NCI-H1694 treated with DMSO at 0.1 percent for 48 hours (cell line): Measurements from ENCODE around the gene ATP2B2.

ENCODE experiments used
- DNase-seq: peaks from one replicate; lab custom pipeline; 2025; lab: John Stamatoyannopoulos, UW

The ATP2B2 gene

GRCh38 chr3:10510743-10511432, 5.5 kb upstream of the ATP2B2 start:
- no peak for DNase-seq

GRCh38 chr3:10510086-10510742, 4.8 kb upstream of the ATP2B2 start:
- DNase-seq: no peak

DNA sequence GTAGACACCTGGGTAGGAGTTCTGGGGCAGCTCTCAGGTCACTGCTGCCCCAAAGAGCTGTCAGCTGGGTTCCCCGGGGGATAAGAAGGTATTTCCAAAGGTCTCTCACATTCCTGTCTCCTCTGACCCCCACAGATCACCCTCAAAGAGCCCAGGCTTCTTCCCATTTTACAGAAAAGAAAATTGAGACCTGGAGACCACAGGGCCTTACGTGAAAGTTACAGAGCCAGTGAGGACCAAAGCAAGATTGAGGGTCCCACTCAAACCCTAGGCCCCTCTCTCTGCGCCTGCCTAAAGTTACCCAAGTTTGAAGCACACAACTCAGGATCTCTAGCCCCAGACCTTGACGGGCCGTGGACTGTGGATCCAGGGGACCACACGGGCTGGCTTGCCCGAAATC, 3.9 kb upstream of the ATP2B2 start:
- DNase-seq: no peak

DNA sequence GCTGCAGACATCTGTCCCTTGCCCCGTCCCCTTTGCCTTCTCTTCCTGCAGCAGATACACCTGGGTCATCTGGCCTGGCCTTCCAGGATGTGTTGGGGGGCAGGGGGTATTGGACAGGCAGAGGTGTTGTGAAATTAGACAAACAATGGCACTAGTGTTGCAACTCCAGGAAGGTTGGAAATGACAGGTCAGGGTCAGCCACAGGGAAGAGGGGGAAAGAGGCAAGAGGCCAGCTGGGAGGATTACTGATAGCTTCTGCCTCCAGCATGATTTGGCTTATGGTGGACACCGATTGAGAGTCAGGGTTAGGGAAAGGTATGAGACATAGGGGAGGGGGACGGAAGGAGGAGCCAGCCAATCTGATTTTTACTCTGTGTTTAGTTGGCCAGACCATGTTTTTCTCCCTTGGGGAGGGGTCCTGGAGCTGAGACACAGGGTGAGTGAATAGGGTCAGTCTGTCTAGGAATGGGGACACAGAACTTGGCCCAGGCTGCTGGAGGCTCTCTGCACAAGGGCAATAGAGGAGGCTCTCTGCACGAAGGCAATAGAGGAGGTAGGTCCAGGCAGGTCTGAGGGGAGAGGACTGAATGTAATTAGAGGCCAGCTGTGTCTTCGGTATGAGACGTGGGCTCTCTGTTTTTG, 3.4 kb upstream of the ATP2B2 start:
- no peak for DNase-seq

GRCh38 chr3:10508235-10508618, 2.8 kb upstream of the ATP2B2 start:
- DNase-seq: no peak

- no peak for DNase-seq
Observed at GRCh38 chr3:10507331-10507730, 1.9 kb upstream of the ATP2B2 start.

DNA sequence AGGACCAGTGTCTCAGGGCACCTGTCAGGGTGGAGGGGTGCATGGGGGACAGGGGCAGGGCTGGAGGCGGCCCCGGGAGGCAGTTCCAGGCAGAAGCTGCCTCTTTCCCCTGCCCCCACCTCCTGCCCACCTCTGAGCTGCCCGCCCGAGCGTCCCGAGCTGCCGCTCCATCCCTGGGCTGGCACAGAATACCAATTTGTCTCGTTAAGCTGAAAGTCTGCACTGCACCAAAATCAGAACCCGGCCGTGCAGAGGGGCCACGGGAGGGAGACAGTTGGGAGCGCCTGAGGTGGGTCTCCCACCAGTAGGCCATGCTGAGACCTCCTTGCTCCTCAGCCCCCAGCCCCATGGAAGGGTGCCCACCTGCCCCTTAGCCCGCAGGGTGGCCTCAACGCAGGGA, 1.3 kb upstream of the ATP2B2 start:
- DNase-seq: no peak

DNA sequence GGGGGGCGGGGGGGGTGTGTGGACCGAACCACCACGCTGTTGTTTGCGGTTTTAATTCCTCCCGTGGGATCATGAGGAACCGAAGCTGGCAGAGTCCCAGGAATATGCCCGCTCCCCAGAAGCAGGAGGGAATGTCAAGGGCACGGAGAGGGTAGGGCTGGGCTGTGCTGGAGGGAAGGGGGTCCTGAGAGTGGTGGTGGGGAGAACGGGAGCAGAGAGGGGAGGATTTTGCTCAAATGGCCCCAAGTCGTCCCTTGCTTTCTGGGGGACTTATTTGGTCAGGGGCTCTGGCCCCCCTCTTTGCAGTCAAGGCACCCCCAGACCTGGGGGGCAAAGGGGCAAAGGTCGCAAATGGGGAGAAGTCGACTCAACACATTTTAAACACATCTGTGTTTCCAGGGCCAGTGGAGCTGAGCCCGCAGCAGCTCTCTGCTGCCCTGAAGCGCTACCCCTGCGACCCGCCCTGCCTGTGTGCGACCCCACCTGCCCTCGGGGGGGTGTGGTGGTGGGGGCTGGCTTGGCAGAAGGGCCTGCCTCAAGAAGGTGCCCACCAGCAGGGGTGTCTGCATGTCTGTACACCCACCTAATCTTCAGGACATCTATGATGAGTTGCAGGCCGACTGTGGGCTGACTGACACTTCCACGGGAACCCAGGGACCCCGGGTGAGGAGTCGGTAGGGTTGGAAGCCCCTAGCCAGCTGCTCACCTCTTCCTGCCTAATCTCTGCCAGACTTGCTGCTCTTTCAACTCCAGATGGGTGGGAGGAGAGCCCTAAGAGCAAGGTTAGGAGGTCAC, 602 bp upstream of the ATP2B2 start:
- DNase-seq: peak; percentile 46

DNA sequence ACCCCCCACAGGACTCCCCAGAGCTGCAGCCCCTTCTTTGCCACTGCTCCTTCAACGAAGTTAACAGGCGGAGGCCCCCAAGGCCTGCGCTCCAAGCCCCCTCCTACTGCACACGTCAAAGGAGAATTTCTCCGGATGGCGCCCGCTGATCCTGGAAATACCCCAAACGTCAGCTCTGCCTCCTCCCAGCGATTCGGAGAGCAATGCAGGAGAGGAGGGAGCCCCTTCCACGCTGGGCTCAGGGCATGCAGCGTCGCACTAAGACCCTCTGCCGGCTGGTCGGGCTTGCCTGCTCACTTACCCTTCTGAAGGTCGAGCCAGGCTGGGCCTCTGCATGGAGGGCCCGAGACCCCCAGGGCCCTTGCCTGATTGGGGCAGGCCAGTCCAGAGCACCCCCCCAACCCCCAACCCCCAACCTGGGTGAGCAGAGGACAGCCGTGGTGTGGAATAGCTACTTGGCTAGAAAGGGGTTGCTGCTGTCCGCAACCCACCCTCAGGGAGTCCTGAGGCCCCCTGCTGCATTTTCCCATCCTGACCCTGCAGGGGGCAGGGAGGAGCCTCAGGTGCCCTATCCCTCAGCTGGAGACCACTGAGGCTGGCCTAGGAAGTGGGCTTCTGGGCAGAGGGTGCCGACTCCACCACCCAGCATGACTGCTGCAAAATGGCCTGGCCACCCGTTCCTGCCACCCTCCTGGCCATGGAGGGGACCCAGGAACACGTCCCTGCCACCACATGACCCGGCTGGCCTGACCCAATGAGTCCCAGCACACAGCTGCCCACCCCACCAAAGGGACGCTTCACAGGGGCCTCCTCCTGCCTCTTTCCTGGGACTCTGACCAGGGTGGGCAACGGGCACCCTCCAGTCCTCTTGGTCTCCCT, 976 bp downstream of the ATP2B2 start:
- DNase-seq: no peak

DNA sequence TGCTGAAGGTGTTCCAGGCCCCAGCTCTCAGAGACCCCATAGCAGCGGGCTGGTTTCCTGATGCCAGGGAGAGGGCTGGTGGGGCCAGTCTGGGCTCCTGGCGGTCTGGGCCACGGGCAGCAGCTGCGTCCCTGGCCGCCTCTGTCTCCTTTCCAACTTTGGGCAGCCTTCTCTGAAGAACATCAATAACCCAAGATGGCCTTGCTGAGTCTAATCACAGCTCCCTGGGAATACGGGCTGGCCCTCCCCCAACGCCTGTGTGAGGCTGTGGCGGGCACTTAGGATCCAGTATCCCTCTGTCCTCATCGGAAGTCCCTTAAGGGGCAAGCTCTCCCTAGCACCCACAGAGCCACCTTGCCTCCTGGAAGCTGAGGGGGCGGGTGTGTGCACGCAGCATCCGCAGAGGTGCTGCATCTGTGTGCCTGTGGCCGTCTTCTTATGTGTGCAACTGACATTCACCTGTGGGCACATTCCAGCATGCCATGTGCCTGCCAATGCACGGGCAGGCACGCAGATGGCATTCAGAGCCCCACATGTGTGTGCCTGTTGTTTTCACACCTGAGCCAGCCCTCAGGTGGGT, 2.1 kb downstream of the ATP2B2 start:
- DNase-seq: no peak

GRCh38 chr3:10502185-10502880, 3.1 kb downstream of the ATP2B2 start:
- DNase-seq: no peak

- DNase-seq: no peak
Observed at GRCh38 chr3:10501664-10502052, 3.7 kb downstream of the ATP2B2 start.

DNA sequence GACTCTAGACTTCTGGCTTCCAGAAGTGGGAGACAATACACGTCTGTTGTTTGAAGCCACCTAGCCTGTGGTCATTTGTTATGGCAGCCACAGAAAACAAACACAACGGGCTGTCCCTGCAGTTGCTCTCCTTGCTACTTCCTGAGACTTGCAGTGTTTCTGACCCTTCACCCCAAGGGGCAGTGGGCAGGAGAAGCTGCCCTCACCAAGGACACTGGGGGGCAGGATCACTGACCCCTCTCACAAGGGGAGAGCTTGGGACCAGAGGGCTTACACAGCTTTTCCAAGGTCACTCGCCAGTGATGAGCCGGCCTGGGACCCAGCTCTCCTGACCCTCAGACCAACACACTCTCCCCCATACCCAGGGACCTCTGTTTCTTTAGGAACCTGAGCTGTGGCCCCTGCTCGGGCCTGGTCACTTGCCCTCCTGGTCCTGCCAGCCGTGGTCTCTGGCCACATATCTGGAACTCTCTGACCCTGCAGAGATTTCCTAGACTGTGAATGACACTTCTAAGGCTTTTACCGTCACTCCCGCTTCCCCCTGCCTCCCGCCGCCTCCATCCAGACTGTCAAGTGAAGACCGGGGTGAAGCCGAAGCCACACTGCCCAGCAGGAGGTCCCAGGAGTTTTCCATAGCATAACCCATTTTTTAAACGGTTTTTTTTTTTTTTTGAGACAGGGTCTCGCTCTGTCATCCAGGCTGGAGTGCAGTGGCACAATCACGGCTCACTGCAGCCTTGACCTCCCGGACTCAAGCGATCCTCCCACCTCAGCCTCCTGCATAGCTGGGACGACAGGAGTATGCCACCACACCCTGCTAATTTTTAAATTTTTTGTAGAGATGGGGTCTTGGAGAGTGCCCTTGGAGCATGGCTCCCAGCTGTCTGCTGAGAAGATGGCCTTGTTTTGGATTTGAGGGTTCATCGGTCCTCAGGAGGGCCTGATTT, 4.4 kb downstream of the ATP2B2 start:
- DNase-seq: no peak

GRCh38 chr3:10498271-10498670, 7.1 kb downstream of the ATP2B2 start:
- DNase-seq: no peak

GRCh38 chr3:10497439-10497838, 7.9 kb downstream of the ATP2B2 start:
- no peak for DNase-seq

- no peak for DNase-seq
Observed at GRCh38 chr3:10496121-10496863, 9.1 kb downstream of the ATP2B2 start.

DNA sequence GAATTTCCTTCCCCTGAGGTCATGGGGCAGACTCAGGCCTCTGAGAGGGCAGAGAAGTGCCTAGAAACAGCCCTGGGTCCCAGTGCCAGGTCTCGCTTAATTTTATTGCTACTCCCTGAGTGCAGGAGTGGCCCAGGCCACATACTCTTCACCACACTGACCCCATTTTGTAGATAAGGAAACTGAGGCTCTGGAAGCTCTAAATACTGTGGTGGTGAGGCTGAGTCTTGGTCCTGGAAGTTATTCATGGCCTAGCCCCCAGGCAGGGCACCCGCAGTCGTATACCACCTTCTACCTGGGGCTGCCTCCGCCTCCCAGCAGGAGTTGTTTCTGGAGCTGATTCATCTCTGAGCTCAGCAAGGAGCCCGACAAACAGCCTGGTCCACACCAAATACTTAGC, 9.8 kb downstream of the ATP2B2 start:
- DNase-seq: no peak

GRCh38 chr3:10495003-10495402, 10.4 kb downstream of the ATP2B2 start:
- no peak for DNase-seq

GRCh38 chr3:10494180-10494579, 11.2 kb downstream of the ATP2B2 start:
- no peak for DNase-seq
